ENCODE results near the gene PDE7B.

- TF ChIP-seq CTCF (IDR thresholded peaks at IDR 0.05 in 8 of 11, conservative IDR thresholded peaks at IDR 0.05 in 3 of 11): no peak
- TF ChIP-seq POLR2A (IDR thresholded peaks at IDR 0.05): no peak
These were observed 184.0 kb downstream of the PDE7B start for GRCh38 chr6:136035378-136036070.
